ENCODE data around the gene RADIL. TPM values are rescaled to one million over a fixed set of nuclear protein-coding genes. Genes with fewer than 3 reads are reported as not detected.

Gene RADIL
- total and polyA plus RNA-seq, 2 donors (not counting 1 experiment from before 2014, with no cell fraction given): not detected

DNA sequence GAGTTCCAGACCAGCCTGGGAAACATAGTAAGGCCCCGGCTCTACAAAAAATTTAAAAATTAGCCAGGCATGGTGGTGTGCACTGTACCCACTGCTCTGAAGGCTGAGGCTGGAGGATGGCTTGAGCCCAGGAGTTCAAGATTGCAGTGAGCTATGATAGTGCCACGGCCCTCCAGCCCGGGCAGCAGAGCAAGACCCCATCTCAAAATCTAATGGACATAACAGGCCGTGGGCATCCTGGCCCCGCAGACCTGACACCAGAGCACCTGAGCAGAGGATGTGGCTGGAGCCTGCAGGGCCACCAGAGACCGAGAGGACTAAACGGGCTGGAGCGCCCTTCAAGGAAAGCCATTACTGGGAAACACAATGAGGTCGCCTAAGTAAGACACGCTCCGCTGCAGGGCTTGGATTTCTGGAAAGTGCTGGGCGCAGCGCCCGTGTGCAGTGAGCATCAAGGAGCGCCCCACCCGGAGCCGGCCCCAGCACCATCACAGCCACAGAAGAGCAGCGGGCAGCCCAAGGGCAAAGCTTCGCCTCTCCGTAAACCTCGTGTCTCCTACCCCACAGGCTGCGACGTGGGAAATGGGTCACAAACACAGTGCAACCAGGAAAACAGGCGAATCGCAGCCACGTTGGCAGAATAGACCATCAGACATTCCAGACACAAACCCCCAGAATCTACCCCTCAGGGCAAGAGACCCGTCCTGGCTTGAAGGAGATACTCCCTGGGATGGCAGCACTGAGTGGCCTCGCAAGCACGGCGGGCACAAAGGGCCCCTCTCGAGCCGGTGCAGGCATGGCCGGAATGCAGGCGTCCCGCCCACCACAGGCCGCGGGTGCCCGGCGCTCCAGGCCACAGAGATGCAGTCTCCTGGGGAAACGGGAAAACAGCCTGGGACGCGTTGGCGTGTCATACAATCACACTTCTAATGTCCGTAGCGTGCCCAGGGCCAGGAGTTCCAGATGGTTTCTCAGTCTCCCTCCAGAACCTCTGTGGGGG lies 4.9 kb downstream of the RADIL start:
- H2AFZ ChIP-seq (ENCODE audit: insufficient read depth, low read depth, low read length, poor library complexity, severe bottlenecking): no peak overlapping the region
- H3K9ac ChIP-seq (ENCODE audit: low read length): no peak overlapping the region
- Mint-ChIP-seq H3K9me3 (ENCODE audit: insufficient read depth) (no peaks in the 10 kb centered on the region), H3K4me1 (peaks cover 8% of the 10 kb centered on the region), H3K27me3 (peaks cover 18% of the 10 kb centered on the region), H3K27ac (no peak overlapping the region), H3K4me3 (no peak overlapping the region)
- H3K36me3 ChIP-seq (replicated peaks in 1 of 2; ENCODE audit: control extremely low read depth in 1 of 2, control insufficient read depth in 1 of 2, extremely low read depth in 1 of 2, insufficient read depth in 2 of 2, low read length in 1 of 2): no peaks in the 10 kb centered on the region
- WGBS (ENCODE audit: insufficient coverage): 94% methylated on average over 42 of the region's 45 CpGs
- no peak overlapping the region for H3K27ac ChIP-seq (ENCODE audit: low read length in 2 of 2)
- POLR2A ChIA-PET: no interaction called here
- CTCF ChIA-PET: no interaction called here
- TF ChIP-seq, protein P1, sequence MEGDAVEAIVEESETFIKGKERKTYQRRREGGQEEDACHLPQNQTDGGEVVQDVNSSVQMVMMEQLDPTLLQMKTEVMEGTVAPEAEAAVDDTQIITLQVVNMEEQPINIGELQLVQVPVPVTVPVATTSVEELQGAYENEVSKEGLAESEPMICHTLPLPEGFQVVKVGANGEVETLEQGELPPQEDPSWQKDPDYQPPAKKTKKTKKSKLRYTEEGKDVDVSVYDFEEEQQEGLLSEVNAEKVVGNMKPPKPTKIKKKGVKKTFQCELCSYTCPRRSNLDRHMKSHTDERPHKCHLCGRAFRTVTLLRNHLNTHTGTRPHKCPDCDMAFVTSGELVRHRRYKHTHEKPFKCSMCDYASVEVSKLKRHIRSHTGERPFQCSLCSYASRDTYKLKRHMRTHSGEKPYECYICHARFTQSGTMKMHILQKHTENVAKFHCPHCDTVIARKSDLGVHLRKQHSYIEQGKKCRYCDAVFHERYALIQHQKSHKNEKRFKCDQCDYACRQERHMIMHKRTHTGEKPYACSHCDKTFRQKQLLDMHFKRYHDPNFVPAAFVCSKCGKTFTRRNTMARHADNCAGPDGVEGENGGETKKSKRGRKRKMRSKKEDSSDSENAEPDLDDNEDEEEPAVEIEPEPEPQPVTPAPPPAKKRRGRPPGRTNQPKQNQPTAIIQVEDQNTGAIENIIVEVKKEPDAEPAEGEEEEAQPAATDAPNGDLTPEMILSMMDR (IDR thresholded peaks at IDR 0.05): no peak
- no peak for TF ChIP-seq EZH2 (IDR thresholded peaks at IDR 0.05; ENCODE audit: borderline replicate concordance, insufficient read depth, low read depth, low read length, poor library complexity, severe bottlenecking)
- no peak overlapping the region for H3K4me3 ChIP-seq (ENCODE audit: control extremely low read depth in 1 of 5, extremely low read depth in 1 of 5, insufficient read depth in 1 of 5, low read depth in 2 of 5, low read length in 4 of 5)
- intact Hi-C loops (cut with micrococcal nuclease): no loop called here
- H4K20me1 ChIP-seq (ENCODE audit: control insufficient read depth, insufficient read depth, low read length, poor library complexity, severe bottlenecking): no peaks in the 10 kb centered on the region
- H3K79me2 ChIP-seq (ENCODE audit: control insufficient read depth, insufficient read depth, low read length): no peaks in the 10 kb centered on the region
- no peak for DNase-seq
- H3K27me3 ChIP-seq (replicated peaks in 1 of 4; ENCODE audit: control extremely low read depth in 1 of 4, control insufficient read depth in 3 of 4, insufficient read depth in 4 of 4, low read length in 3 of 4): peaks cover 0 to 21% (median 3%) of the 10 kb centered on the region in 4 experiments
- H3K4me1 ChIP-seq (ENCODE audit: control insufficient read depth in 2 of 2, insufficient read depth in 2 of 2, low read length in 2 of 2): peaks cover 0 to 11% of the 10 kb centered on the region in 2 donors
- ATAC-seq (ENCODE audit: low read depth): no peak
- peaks cover 0 to 1% (median 0%) of the 10 kb centered on the region in 3 donors for H3K9me3 ChIP-seq (ENCODE audit: control extremely low read depth in 1 of 3, control insufficient read depth in 2 of 3, insufficient read depth in 1 of 3, low read length in 2 of 3)
- H3K4me2 ChIP-seq (replicated peaks; ENCODE audit: low read depth, low read length, poor library complexity, severe bottlenecking): no peak overlapping the region

DNA sequence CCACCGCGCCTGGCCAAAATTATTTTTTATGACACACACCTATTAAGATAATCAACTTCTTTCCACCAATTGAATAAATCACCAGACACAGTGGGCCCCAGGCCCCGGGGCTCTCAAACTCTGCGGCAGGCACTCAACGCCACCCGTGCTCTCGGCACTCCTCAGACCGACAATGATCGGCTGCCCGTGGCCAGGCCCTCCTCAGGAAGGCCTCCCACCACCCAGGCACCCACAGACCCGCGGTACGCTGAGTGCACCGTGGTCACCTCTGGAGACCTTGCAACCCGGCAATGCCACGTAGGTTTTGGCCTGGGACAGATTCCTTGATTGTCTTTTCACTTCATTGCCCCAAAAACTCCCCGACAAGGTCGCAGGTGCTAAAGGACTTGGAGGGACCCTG lies 6.9 kb downstream of the RADIL start:
- H4K20me1 ChIP-seq (ENCODE audit: control insufficient read depth, insufficient read depth, low read length, poor library complexity, severe bottlenecking): no peaks in the 10 kb centered on the region
- POLR2A ChIA-PET: no interaction called here
- H3K36me3 ChIP-seq (replicated peaks in 1 of 2; ENCODE audit: control extremely low read depth in 1 of 2, control insufficient read depth in 1 of 2, extremely low read depth in 1 of 2, insufficient read depth in 2 of 2, low read length in 1 of 2): no peaks in the 10 kb centered on the region
- intact Hi-C loops (cut with micrococcal nuclease): no loop called here
- peaks cover 12% of the 10 kb centered on the region for H3K27me3 Mint-ChIP-seq
- no peak overlapping the region for H3K4me3 ChIP-seq (ENCODE audit: control extremely low read depth in 1 of 5, extremely low read depth in 1 of 5, insufficient read depth in 1 of 5, low read depth in 2 of 5, low read length in 4 of 5)
- no peak overlapping the region for H3K27ac ChIP-seq (ENCODE audit: low read length in 2 of 2)
- H3K4me2 ChIP-seq (replicated peaks; ENCODE audit: low read depth, low read length, poor library complexity, severe bottlenecking): no peak overlapping the region
- DNase-seq (no peak), ATAC-seq (ENCODE audit: low read depth) (no peak)
- H3K27me3 ChIP-seq (replicated peaks in 1 of 4; ENCODE audit: control extremely low read depth in 1 of 4, control insufficient read depth in 3 of 4, insufficient read depth in 4 of 4, low read length in 3 of 4): peaks cover 0 to 19% (median 0%) of the 10 kb centered on the region in 4 experiments
- H3K9me3 ChIP-seq (ENCODE audit: control extremely low read depth in 1 of 3, control insufficient read depth in 2 of 3, insufficient read depth in 1 of 3, low read length in 2 of 3): no peaks in the 10 kb centered on the region
- no peaks in the 10 kb centered on the region for H3K4me1 Mint-ChIP-seq
- no peak overlapping the region for H3K27ac Mint-ChIP-seq
- no peaks in the 10 kb centered on the region for H3K4me1 ChIP-seq (ENCODE audit: control insufficient read depth in 2 of 2, insufficient read depth in 2 of 2, low read length in 2 of 2)
- no peak overlapping the region for H2AFZ ChIP-seq (ENCODE audit: insufficient read depth, low read depth, low read length, poor library complexity, severe bottlenecking)
- H3K4me3 Mint-ChIP-seq: no peak overlapping the region
- TF ChIP-seq, protein P1 (IDR thresholded peaks at IDR 0.05): no peak
- TF ChIP-seq EZH2 (IDR thresholded peaks at IDR 0.05; ENCODE audit: borderline replicate concordance, insufficient read depth, low read depth, low read length, poor library complexity, severe bottlenecking): no peak
- WGBS (ENCODE audit: insufficient coverage): 99% methylated on average over 17 of the region's 18 CpGs
- no peaks in the 10 kb centered on the region for H3K79me2 ChIP-seq (ENCODE audit: control insufficient read depth, insufficient read depth, low read length)
- H3K9ac ChIP-seq (ENCODE audit: low read length): no peak overlapping the region
- H3K9me3 Mint-ChIP-seq (ENCODE audit: insufficient read depth): no peaks in the 10 kb centered on the region
- CTCF ChIA-PET: no interaction called here
